GM12874 (cell line): ENCODE results near the gene MRPL40.

Experiments used
- CTCF ChIP-seq: IDR thresholded peaks from 2 replicates; pipeline ENCODE4 v1.5.1; 2011; ENCODE audit warnings: low read depth, mild to moderate bottlenecking, control low read depth, low read length, moderate library complexity; ENCODE audit not compliant: insufficient read depth

MRPL40 gene

GRCh38 chr22:19480789-19481188 lies 48.4 kb downstream of the MRPL40 start:
- no peak for TF ChIP-seq CTCF

- no peak for TF ChIP-seq CTCF
These were observed 50.0 kb downstream of the MRPL40 start for GRCh38 chr22:19482297-19482696.

- no peak for TF ChIP-seq CTCF
These were observed 51.3 kb downstream of the MRPL40 start for GRCh38 chr22:19483481-19484244.
